ENCODE results near the gene SCN3A. TPM values are rescaled to one million over a fixed set of nuclear protein-coding genes. Genes with fewer than 3 reads are reported as not detected.
A peak's percentile ranks its signal among the peaks of the same experiment; 100 is the strongest.

SCN3A gene
- total RNA-seq, 1 experiment from 2014 or later: not detected

DNA sequence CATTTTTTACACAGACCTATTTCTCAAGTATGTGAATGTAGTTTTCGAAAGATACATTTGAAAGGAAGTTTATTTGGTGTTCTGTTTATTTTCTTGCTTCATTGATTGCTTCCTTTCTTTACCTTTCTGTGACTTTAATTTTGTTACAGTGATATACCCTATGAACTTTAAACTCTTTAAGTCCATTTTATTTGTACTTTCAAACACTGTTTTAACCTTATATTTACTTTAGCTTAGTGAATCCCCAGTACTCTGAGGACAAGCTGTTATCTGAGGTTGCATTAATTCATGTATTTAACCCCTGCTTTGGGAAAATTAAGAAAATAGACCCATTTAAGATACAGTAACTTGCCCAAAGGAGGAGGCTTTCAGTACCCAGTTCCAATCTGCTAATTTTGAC, 93.5 kb downstream of the SCN3A start:
- intact Hi-C loops (cut with micrococcal nuclease; ENCODE audit: unreplicated experiment): loop anchor here (1.0 to 5.0 kb wide), 2 partner anchors 93 to 399 kb away; no protein-coding TSS in a partner anchor
- Histone ChIP-seq H3K9me3 (no peaks in the 10 kb centered on the region), H3K4me1 (peaks cover 21% of the 10 kb centered on the region), H3K27me3 (replicated peaks; ENCODE audit: control insufficient read depth, insufficient read depth, low read length) (no peaks in the 10 kb centered on the region), H3K36me3 (ENCODE audit: control insufficient read depth, insufficient read depth, low read length) (no peaks in the 10 kb centered on the region), H3K4me3 (ENCODE audit: low read depth, low read length) (no peak overlapping the region)
- Mint-ChIP-seq H3K4me3 (ENCODE audit: unreplicated experiment) (no peak overlapping the region), H3K9me3 (ENCODE audit: unreplicated experiment) (no peaks in the 10 kb centered on the region), H3K4me1 (ENCODE audit: low read depth, unreplicated experiment) (peaks cover 11% of the 10 kb centered on the region), H3K36me3 (ENCODE audit: insufficient read depth, unreplicated experiment) (no peaks in the 10 kb centered on the region), H3K27me3 (ENCODE audit: insufficient read depth, unreplicated experiment) (no peaks in the 10 kb centered on the region), H3K27ac (ENCODE audit: unreplicated experiment) (no peak overlapping the region)
- TF ChIP-seq, protein P1, sequence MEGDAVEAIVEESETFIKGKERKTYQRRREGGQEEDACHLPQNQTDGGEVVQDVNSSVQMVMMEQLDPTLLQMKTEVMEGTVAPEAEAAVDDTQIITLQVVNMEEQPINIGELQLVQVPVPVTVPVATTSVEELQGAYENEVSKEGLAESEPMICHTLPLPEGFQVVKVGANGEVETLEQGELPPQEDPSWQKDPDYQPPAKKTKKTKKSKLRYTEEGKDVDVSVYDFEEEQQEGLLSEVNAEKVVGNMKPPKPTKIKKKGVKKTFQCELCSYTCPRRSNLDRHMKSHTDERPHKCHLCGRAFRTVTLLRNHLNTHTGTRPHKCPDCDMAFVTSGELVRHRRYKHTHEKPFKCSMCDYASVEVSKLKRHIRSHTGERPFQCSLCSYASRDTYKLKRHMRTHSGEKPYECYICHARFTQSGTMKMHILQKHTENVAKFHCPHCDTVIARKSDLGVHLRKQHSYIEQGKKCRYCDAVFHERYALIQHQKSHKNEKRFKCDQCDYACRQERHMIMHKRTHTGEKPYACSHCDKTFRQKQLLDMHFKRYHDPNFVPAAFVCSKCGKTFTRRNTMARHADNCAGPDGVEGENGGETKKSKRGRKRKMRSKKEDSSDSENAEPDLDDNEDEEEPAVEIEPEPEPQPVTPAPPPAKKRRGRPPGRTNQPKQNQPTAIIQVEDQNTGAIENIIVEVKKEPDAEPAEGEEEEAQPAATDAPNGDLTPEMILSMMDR (IDR thresholded peaks at IDR 0.05; ENCODE audit: insufficient read depth in 1 of 2, low read depth in 1 of 2, low read length in 1 of 2, severe bottlenecking in 1 of 2, unreplicated experiment in 1 of 2): no peak
- CTCF ChIA-PET: no interaction called here
- BruUV-seq (replicated peaks): no TSS peak
- DNase-seq: no peak
- POLR2A ChIA-PET: no interaction called here

DNA sequence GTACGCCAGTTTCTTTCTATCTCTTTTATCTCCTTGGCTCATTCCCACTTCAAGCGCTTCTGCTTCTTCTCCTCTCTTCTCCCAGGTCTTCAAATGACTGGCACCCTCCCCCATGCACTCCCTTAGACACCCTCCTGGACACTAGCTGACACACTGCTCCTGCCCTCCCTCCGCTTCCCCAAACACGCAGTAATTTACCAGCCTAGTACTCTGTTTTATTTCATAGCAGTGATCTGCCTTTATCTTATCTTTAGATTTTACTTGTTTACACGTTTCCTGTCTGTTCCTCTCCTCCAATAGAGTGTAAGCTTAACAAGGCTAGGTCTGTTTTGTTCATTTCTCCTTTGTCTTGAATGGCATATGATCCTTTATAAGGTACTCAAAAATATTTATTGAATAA, 93.9 kb downstream of the SCN3A start:
- no peaks in the 10 kb centered on the region for H3K9me3 Mint-ChIP-seq (ENCODE audit: unreplicated experiment)
- ChIA-PET POLR2A (no interaction called here), CTCF (no interaction called here)
- no peaks in the 10 kb centered on the region for H3K36me3 ChIP-seq (ENCODE audit: control insufficient read depth, insufficient read depth, low read length)
- BruUV-seq (replicated peaks): no TSS peak
- H3K36me3 Mint-ChIP-seq (ENCODE audit: insufficient read depth, unreplicated experiment): no peaks in the 10 kb centered on the region
- peaks cover 21% of the 10 kb centered on the region for H3K4me1 ChIP-seq
- intact Hi-C loops (cut with micrococcal nuclease; ENCODE audit: unreplicated experiment): loop anchor here (1.0 to 5.0 kb wide), 2 partner anchors 93 to 399 kb away; no protein-coding TSS in a partner anchor
- H3K27ac Mint-ChIP-seq (ENCODE audit: unreplicated experiment): no peak overlapping the region
- DNase-seq: peak in 1 of 2 experiments; percentile 24
- no peak overlapping the region for H3K4me3 Mint-ChIP-seq (ENCODE audit: unreplicated experiment)
- H3K4me1 Mint-ChIP-seq (ENCODE audit: low read depth, unreplicated experiment): peaks cover 11% of the 10 kb centered on the region
- no peaks in the 10 kb centered on the region for H3K27me3 Mint-ChIP-seq (ENCODE audit: insufficient read depth, unreplicated experiment)
- no peak overlapping the region for H3K4me3 ChIP-seq (ENCODE audit: low read depth, low read length)
- H3K9me3 ChIP-seq: no peaks in the 10 kb centered on the region
- no peaks in the 10 kb centered on the region for H3K27me3 ChIP-seq (replicated peaks; ENCODE audit: control insufficient read depth, insufficient read depth, low read length)
- TF ChIP-seq, protein P1 (IDR thresholded peaks at IDR 0.05; ENCODE audit: insufficient read depth in 1 of 2, low read depth in 1 of 2, low read length in 1 of 2, severe bottlenecking in 1 of 2, unreplicated experiment in 1 of 2): no peak

DNA sequence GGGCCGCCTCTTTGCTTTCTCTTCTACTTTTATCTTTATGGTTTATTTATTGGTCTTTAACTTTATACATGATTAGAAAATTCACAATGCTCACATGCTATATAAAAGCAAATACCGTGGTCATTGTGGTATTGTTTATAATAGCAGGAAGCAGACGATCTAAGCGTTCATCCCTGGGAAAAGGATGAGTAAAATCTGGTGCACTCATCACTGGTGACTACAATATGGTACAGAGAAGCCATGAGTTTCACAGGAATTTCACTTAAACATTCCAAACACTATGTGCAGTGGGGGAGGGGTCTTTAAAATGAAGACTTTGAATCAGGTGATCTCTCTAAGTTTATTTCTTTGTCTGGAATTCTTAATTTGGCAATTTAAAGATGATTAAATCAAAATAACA, 97.9 kb downstream of the SCN3A start:
- no peaks in the 10 kb centered on the region for H3K27me3 ChIP-seq (replicated peaks; ENCODE audit: control insufficient read depth, insufficient read depth, low read length)
- Mint-ChIP-seq H3K4me1 (ENCODE audit: low read depth, unreplicated experiment) (peaks cover 11% of the 10 kb centered on the region), H3K36me3 (ENCODE audit: insufficient read depth, unreplicated experiment) (no peaks in the 10 kb centered on the region), H3K27ac (ENCODE audit: unreplicated experiment) (no peak overlapping the region), H3K27me3 (ENCODE audit: insufficient read depth, unreplicated experiment) (no peaks in the 10 kb centered on the region), H3K4me3 (ENCODE audit: unreplicated experiment) (no peak overlapping the region), H3K9me3 (ENCODE audit: unreplicated experiment) (no peaks in the 10 kb centered on the region)
- no peaks in the 10 kb centered on the region for H3K9me3 ChIP-seq
- H3K36me3 ChIP-seq (ENCODE audit: control insufficient read depth, insufficient read depth, low read length): no peaks in the 10 kb centered on the region
- no TSS peak for BruUV-seq (replicated peaks)
- ChIA-PET CTCF (no interaction called here), POLR2A (no interaction called here)
- H3K4me3 ChIP-seq (ENCODE audit: low read depth, low read length): no peak overlapping the region
- peaks cover 13% of the 10 kb centered on the region for H3K4me1 ChIP-seq
- no peak for DNase-seq
- TF ChIP-seq, protein P1 (IDR thresholded peaks at IDR 0.05; ENCODE audit: insufficient read depth in 1 of 2, low read depth in 1 of 2, low read length in 1 of 2, severe bottlenecking in 1 of 2, unreplicated experiment in 1 of 2): no peak
- intact Hi-C loops (cut with micrococcal nuclease; ENCODE audit: unreplicated experiment): no loop called here
